ENCODE data around the gene PRAMEF1. TPM values are rescaled to one million over a fixed set of nuclear protein-coding genes. Genes with fewer than 3 reads are reported as not detected.
"Not testable (repeated sequence)": the region's sequence is repeated elsewhere in the genome, so short reads cannot be mapped to it uniquely, and the experiment has no call there.

The PRAMEF1 gene
- total RNA-seq, 1 donor from 2014 or later = not detected

- intact Hi-C loops (cut with DNase I) = no loop called here
- DNase-seq (ENCODE audit: low spot score) = no peak
Observed at GRCh38 chr1:12773438-12773837, 17.8 kb upstream of the PRAMEF1 start, which contains the start of gene PRAMEF12. TSS of gene PRAMEF12 (plus strand) at chr1:12773738. CDS start at chr1:12774868, 1,130 bp downstream.

GRCh38 chr1:12774801-12775345 lies 16.3 kb upstream of the PRAMEF1 start:
- DNase-seq (ENCODE audit: low spot score) (no peak), ATAC-seq (no peak)
- intact Hi-C loops (cut with DNase I) = no loop called here

More at GRCh38 chr1:12773438-12773837, 17.8 kb upstream of the PRAMEF1 start, which contains the start of gene PRAMEF12:
- ATAC-seq = no peak

- no peak for ATAC-seq
- intact Hi-C loops (cut with DNase I) = no loop called here
- no peak for DNase-seq (ENCODE audit: low spot score)
Observed at GRCh38 chr1:12775443-12775842, 15.8 kb upstream of the PRAMEF1 start.

- DNase-seq (ENCODE audit: low spot score) = no peak
- no peak for ATAC-seq
- intact Hi-C loops (cut with DNase I) = no loop called here
Observed at GRCh38 chr1:12776801-12777557, 14.2 kb upstream of the PRAMEF1 start.

GRCh38 chr1:12778061-12778460 lies 13.1 kb upstream of the PRAMEF1 start:
- DNase-seq (ENCODE audit: low spot score) = no peak
- intact Hi-C loops (cut with DNase I) = no loop called here
- no peak for ATAC-seq

- ATAC-seq (no peak), DNase-seq (ENCODE audit: low spot score) (no peak)
- intact Hi-C loops (cut with DNase I) = no loop called here
Observed at GRCh38 chr1:12778907-12779306, 12.3 kb upstream of the PRAMEF1 start.

- DNase-seq (ENCODE audit: low spot score); intact Hi-C loops (cut with DNase I); ATAC-seq: not testable (repeated sequence)
Observed at GRCh38 chr1:12781488-12781887, 9.7 kb upstream of the PRAMEF1 start.

- ATAC-seq; DNase-seq (ENCODE audit: low spot score); intact Hi-C loops (cut with DNase I): not testable (repeated sequence)
Observed at GRCh38 chr1:12783783-12784182, 7.4 kb upstream of the PRAMEF1 start.

- DNase-seq (ENCODE audit: low spot score); ATAC-seq; intact Hi-C loops (cut with DNase I): not testable (repeated sequence)
Observed at GRCh38 chr1:12784729-12785128, 6.5 kb upstream of the PRAMEF1 start.

- intact Hi-C loops (cut with DNase I) = no loop called here
- ATAC-seq (no peak), DNase-seq (ENCODE audit: low spot score) (no peak)
Observed at GRCh38 chr1:12798911-12799310, 7.7 kb downstream of the PRAMEF1 start.

GRCh38 chr1:12799730-12800129 lies 8.5 kb downstream of the PRAMEF1 start:
- ATAC-seq (no peak), DNase-seq (ENCODE audit: low spot score) (no peak)
- intact Hi-C loops (cut with DNase I) = no loop called here

- intact Hi-C loops (cut with DNase I) = no loop called here
- ATAC-seq = no peak
- no peak for DNase-seq (ENCODE audit: low spot score)
Observed at GRCh38 chr1:12809933-12810332, 18.7 kb downstream of the PRAMEF1 start.

GRCh38 chr1:12810691-12811408 lies 19.7 kb downstream of the PRAMEF1 start:
- intact Hi-C loops (cut with DNase I) = no loop called here
- ATAC-seq (no peak), DNase-seq (ENCODE audit: low spot score) (no peak)

- DNase-seq (ENCODE audit: low spot score) (no peak), ATAC-seq (no peak)
- intact Hi-C loops (cut with DNase I) = no loop called here
Observed at GRCh38 chr1:12811409-12811784, 20.2 kb downstream of the PRAMEF1 start.

- DNase-seq (ENCODE audit: low spot score); ATAC-seq; intact Hi-C loops (cut with DNase I): not testable (repeated sequence)
Observed at GRCh38 chr1:12819061-12819460, 27.9 kb downstream of the PRAMEF1 start.

- DNase-seq (ENCODE audit: low spot score); intact Hi-C loops (cut with DNase I); ATAC-seq: not testable (repeated sequence)
Observed at GRCh38 chr1:12831310-12831709, 40.1 kb downstream of the PRAMEF1 start, which contains the start of gene PRAMEF11. TSS of gene PRAMEF11 (minus strand) at chr1:12831410. CDS start at chr1:12828789, 2,621 bp downstream.

GRCh38 chr1:12833251-12833650 lies 42.1 kb downstream of the PRAMEF1 start:
- intact Hi-C loops (cut with DNase I) = not testable (repeated sequence)

More at GRCh38 chr1:12833251-12833650, 42.1 kb downstream of the PRAMEF1 start:
- not testable (repeated sequence) for ATAC-seq; DNase-seq (ENCODE audit: low spot score)

All from sciatic nerve (tissue), 2 donors.